ENCODE measurements around the gene PPM1D. TPM values are rescaled to one million over a fixed set of nuclear protein-coding genes. Genes with fewer than 3 reads are reported as not detected.

PPM1D gene
- total RNA-seq, 1 experiment from 2014 or later, result 17.9 TPM

- intact Hi-C loops (cut with micrococcal nuclease; ENCODE audit: unreplicated experiment), result loop anchor here (2.0 kb wide), 1 partner anchor 75 kb away; the partner anchor contains the start of gene PPM1D
- Mint-ChIP-seq H3K4me3 (ENCODE audit: unreplicated experiment) (no peak overlapping the region), H3K27me3 (ENCODE audit: insufficient read depth, unreplicated experiment) (no peaks in the 10 kb centered on the region), H3K36me3 (ENCODE audit: insufficient read depth, unreplicated experiment) (peaks cover 10% of the 10 kb centered on the region), H3K4me1 (ENCODE audit: low read depth, unreplicated experiment) (peaks cover 14% of the 10 kb centered on the region), H3K9me3 (ENCODE audit: unreplicated experiment) (no peaks in the 10 kb centered on the region), H3K27ac (ENCODE audit: unreplicated experiment) (no peak overlapping the region)
- ChIA-PET POLR2A (no interaction called here), CTCF (no interaction called here)
- no peak for DNase-seq
- Histone ChIP-seq H3K9me3 (no peaks in the 10 kb centered on the region), H3K4me3 (ENCODE audit: low read depth, low read length) (no peak overlapping the region), H3K27me3 (replicated peaks; ENCODE audit: control insufficient read depth, insufficient read depth, low read length) (no peaks in the 10 kb centered on the region), H3K4me1 (0 out of 2 replicates have a peak, but pooled peaks cover 3% of the 10 kb centered on the region), H3K36me3 (ENCODE audit: control insufficient read depth, insufficient read depth, low read length) (no peaks in the 10 kb centered on the region)
- no TSS peak for BruUV-seq (replicated peaks)
- no peak for TF ChIP-seq CTCF (IDR thresholded peaks at IDR 0.05; ENCODE audit: insufficient read depth in 1 of 2, low read depth in 1 of 2, low read length in 1 of 2, severe bottlenecking in 1 of 2, unreplicated experiment in 1 of 2)
Measured at GRCh38 chr17:60675997-60676396, 76.0 kb downstream of the PPM1D start.

- intact Hi-C loops (cut with micrococcal nuclease; ENCODE audit: unreplicated experiment), result loop anchor here (2.0 kb wide), 1 partner anchor 76 kb away; the partner anchor contains the start of gene PPM1D
- Mint-ChIP-seq H3K4me3 (ENCODE audit: unreplicated experiment) (peak overlapping the region; percentile 96), H3K36me3 (ENCODE audit: insufficient read depth, unreplicated experiment) (peaks cover 10% of the 10 kb centered on the region), H3K9me3 (ENCODE audit: unreplicated experiment) (no peaks in the 10 kb centered on the region), H3K4me1 (ENCODE audit: low read depth, unreplicated experiment) (peaks cover 14% of the 10 kb centered on the region), H3K27me3 (ENCODE audit: insufficient read depth, unreplicated experiment) (no peaks in the 10 kb centered on the region), H3K27ac (ENCODE audit: unreplicated experiment) (peak overlapping the region; percentile 95)
- Histone ChIP-seq H3K27me3 (replicated peaks; ENCODE audit: control insufficient read depth, insufficient read depth, low read length) (no peaks in the 10 kb centered on the region), H3K4me1 (0 out of 2 replicates have a peak, but pooled peaks cover 3% of the 10 kb centered on the region), H3K4me3 (ENCODE audit: low read depth, low read length) (peak overlapping the region; percentile 88), H3K36me3 (ENCODE audit: control insufficient read depth, insufficient read depth, low read length) (no peaks in the 10 kb centered on the region), H3K9me3 (no peaks in the 10 kb centered on the region)
- BruUV-seq (replicated peaks), result no TSS peak
- no peak for DNase-seq
- ChIA-PET POLR2A (interaction anchor here (0.6 to 0.7 kb wide), 2 partner anchors 9 to 359 kb away, joined by 3 to 4 read pairs; no protein-coding TSS in a partner anchor), CTCF (interaction anchor here (1.1 kb wide), 1 partner anchor 99 kb away, joined by 3 read pairs; no protein-coding TSS in a partner anchor)
- no peak for TF ChIP-seq CTCF (IDR thresholded peaks at IDR 0.05; ENCODE audit: insufficient read depth in 1 of 2, low read depth in 1 of 2, low read length in 1 of 2, severe bottlenecking in 1 of 2, unreplicated experiment in 1 of 2)
Measured at GRCh38 chr17:60676758-60677307, 76.8 kb downstream of the PPM1D start.

- no peaks in the 10 kb centered on the region for H3K27me3 ChIP-seq (replicated peaks; ENCODE audit: control insufficient read depth, insufficient read depth, low read length)
- H3K27ac Mint-ChIP-seq (ENCODE audit: unreplicated experiment), result peak within 1 kb of the TSS; percentile 95
- peak within 1 kb of the TSS; percentile 96 for H3K4me3 Mint-ChIP-seq (ENCODE audit: unreplicated experiment)
- BruUV-seq (replicated peaks), result no TSS peak
- H3K36me3 Mint-ChIP-seq (ENCODE audit: insufficient read depth, unreplicated experiment), result peaks cover 10% of the 10 kb centered on the region
- H3K36me3 ChIP-seq (ENCODE audit: control insufficient read depth, insufficient read depth, low read length), result no peaks in the 10 kb centered on the region
- no peaks in the 10 kb centered on the region for H3K9me3 ChIP-seq
- peak within 1 kb of the TSS; percentile 88 for H3K4me3 ChIP-seq (ENCODE audit: low read depth, low read length)
- peak; percentile 98 to 99 for DNase-seq
- intact Hi-C loops (cut with micrococcal nuclease; ENCODE audit: unreplicated experiment), result loop anchor here (2.0 kb wide), 1 partner anchor 77 kb away; the partner anchor contains the start of gene PPM1D
- no peak for TF ChIP-seq CTCF (IDR thresholded peaks at IDR 0.05; ENCODE audit: insufficient read depth in 1 of 2, low read depth in 1 of 2, low read length in 1 of 2, severe bottlenecking in 1 of 2, unreplicated experiment in 1 of 2)
- POLR2A ChIA-PET, result interaction anchor here (0.7 to 1.0 kb wide), 3 partner anchors 78 to 358 kb away, joined by 3 to 8 read pairs (median 3); partner anchors contain the start of gene PPM1D
- H3K27me3 Mint-ChIP-seq (ENCODE audit: insufficient read depth, unreplicated experiment), result no peaks in the 10 kb centered on the region
- peaks cover 14% of the 10 kb centered on the region for H3K4me1 Mint-ChIP-seq (ENCODE audit: low read depth, unreplicated experiment)
- CTCF ChIA-PET, result interaction anchor here (0.7 to 1.1 kb wide), 3 partner anchors 43 to 158 kb away, joined by 3 to 5 read pairs (median 3); no protein-coding TSS in a partner anchor
- H3K9me3 Mint-ChIP-seq (ENCODE audit: unreplicated experiment), result no peaks in the 10 kb centered on the region
- H3K4me1 ChIP-seq, result 0 out of 2 replicates have a peak, but pooled peaks cover 3% of the 10 kb centered on the region
Measured at GRCh38 chr17:60677308-60678117, 77.5 kb downstream of the PPM1D start, which contains the start of gene BCAS3. Gene BCAS3 (plus strand): TSS chr17:60677851.
